Neural crest cell (in vitro differentiated cells): Measurements from ENCODE around the gene ZHX3. TPM values are rescaled to one million over a fixed set of nuclear protein-coding genes. Genes with fewer than 3 reads are reported as not detected.

Source experiments
- DNase-seq: peaks from one replicate; pipeline ENCODE4 v3.0.0; 2021; ENCODE audit warnings: low read depth, mixed read lengths, low spot score
- H3K27ac Mint-ChIP-seq: one replicate; pipeline ENCODE4 v1.8.0; 2021; ENCODE audit warnings: mild to moderate bottlenecking, mixed read lengths; ENCODE audit not compliant: unreplicated experiment
- H3K27me3 Mint-ChIP-seq: 2 replicates; pipeline ENCODE4 v1.8.0; 2021; ENCODE audit warnings: low read depth, mild to moderate bottlenecking, mixed read lengths
- H3K36me3 Mint-ChIP-seq: 2 replicates; pipeline ENCODE4 v1.8.0; 2021; ENCODE audit warnings: low read depth, mild to moderate bottlenecking, mixed read lengths
- H3K4me1 Mint-ChIP-seq: 2 replicates; pipeline ENCODE4 v1.8.0; 2021; ENCODE audit warnings: mixed read lengths
- H3K4me3 Mint-ChIP-seq: one replicate; pipeline ENCODE4 v1.8.0; 2021; ENCODE audit warnings: mild to moderate bottlenecking, mixed read lengths
- H3K9me3 Mint-ChIP-seq: 2 replicates; pipeline ENCODE4 v1.8.0; 2021; ENCODE audit warnings: mixed read lengths
- total RNA-seq: library from RNA; stranded (reverse); gene quantifications from 2 replicates; pipeline ENCODE4 v1.2.1, GENCODE V29; 2021
- TF ChIP-seq, protein P1 (sequence below): fragments of 200-600 bp; sonication (generic); conservative IDR thresholded peaks from 2 replicates; pipeline ENCODE4 v1.5.0; 2021; ENCODE audit warnings: antibody characterized with exemption, mild to moderate bottlenecking

Gene ZHX3
- total RNA-seq, 1 donor from 2014 or later, result 13.0 TPM

DNA sequence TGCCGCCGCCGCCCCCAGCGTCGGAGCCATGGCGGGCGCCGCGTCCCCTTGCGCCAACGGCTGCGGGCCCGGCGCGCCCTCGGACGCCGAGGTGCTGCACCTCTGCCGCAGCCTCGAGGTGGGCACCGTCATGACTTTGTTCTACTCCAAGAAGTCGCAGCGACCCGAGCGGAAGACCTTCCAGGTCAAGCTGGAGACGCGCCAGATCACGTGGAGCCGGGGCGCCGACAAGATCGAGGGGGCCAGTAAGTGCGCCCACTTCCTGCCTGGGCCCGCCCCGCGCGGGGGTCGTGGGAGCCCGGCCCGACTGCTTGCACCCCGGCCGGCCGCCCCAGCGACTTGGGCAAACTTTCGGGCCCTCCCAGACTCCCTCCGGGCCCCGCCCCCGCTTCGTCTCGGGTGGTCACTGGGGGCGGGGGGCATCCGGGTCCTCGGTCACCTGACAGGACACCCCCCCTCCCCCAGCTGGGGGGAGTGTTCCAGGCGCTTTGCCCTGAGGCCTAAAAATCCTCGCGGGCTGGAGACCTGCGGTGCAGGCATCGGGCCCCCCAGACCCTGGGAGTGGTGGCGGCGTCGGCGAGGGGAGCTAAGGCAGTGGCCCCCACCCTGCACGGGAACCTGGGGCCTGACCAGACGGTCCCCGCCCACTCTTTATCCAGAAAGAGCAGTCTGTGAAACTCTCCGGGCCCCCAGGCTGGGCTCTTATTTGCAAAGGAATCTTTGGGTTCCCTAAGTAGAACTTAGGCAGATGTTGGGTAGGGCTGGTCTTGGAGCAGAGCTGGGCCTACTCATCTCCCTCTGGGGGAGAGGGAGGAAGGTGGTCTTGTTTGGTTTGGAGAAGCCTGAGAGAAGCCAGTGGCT is 179.7 kb downstream of the ZHX3 start:
- Mint-ChIP-seq H3K36me3 (no peaks in the 10 kb centered on the region), H3K4me1 (peaks cover 58% of the 10 kb centered on the region), H3K4me3 (peak overlapping the region; percentile 89), H3K27ac (peak overlapping the region; percentile 96), H3K9me3 (no peaks in the 10 kb centered on the region), H3K27me3 (peaks cover 3% of the 10 kb centered on the region)
- peak; percentile 59 for DNase-seq
- TF ChIP-seq, protein P1, sequence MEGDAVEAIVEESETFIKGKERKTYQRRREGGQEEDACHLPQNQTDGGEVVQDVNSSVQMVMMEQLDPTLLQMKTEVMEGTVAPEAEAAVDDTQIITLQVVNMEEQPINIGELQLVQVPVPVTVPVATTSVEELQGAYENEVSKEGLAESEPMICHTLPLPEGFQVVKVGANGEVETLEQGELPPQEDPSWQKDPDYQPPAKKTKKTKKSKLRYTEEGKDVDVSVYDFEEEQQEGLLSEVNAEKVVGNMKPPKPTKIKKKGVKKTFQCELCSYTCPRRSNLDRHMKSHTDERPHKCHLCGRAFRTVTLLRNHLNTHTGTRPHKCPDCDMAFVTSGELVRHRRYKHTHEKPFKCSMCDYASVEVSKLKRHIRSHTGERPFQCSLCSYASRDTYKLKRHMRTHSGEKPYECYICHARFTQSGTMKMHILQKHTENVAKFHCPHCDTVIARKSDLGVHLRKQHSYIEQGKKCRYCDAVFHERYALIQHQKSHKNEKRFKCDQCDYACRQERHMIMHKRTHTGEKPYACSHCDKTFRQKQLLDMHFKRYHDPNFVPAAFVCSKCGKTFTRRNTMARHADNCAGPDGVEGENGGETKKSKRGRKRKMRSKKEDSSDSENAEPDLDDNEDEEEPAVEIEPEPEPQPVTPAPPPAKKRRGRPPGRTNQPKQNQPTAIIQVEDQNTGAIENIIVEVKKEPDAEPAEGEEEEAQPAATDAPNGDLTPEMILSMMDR, result no peak

- no peaks in the 10 kb centered on the region for H3K36me3 Mint-ChIP-seq
- peaks cover 50% of the 10 kb centered on the region for H3K4me1 Mint-ChIP-seq
- peak within 1 kb of the TSS; percentile 93 for H3K4me3 Mint-ChIP-seq
- no peaks in the 10 kb centered on the region for H3K9me3 Mint-ChIP-seq
- TF ChIP-seq, protein P1, result no peak
- peak within 1 kb of the TSS; percentile 97 for H3K27ac Mint-ChIP-seq
- peaks cover 3% of the 10 kb centered on the region for H3K27me3 Mint-ChIP-seq
- peak; percentile 79 for DNase-seq
Measured at GRCh38 chr20:41136680-41137613, 180.6 kb downstream of the ZHX3 start, which contains the start of gene PLCG1. TSS of gene PLCG1 (plus strand) at chr20:41137543. CDS start at chr20:41137642, 99 bp downstream.

DNA sequence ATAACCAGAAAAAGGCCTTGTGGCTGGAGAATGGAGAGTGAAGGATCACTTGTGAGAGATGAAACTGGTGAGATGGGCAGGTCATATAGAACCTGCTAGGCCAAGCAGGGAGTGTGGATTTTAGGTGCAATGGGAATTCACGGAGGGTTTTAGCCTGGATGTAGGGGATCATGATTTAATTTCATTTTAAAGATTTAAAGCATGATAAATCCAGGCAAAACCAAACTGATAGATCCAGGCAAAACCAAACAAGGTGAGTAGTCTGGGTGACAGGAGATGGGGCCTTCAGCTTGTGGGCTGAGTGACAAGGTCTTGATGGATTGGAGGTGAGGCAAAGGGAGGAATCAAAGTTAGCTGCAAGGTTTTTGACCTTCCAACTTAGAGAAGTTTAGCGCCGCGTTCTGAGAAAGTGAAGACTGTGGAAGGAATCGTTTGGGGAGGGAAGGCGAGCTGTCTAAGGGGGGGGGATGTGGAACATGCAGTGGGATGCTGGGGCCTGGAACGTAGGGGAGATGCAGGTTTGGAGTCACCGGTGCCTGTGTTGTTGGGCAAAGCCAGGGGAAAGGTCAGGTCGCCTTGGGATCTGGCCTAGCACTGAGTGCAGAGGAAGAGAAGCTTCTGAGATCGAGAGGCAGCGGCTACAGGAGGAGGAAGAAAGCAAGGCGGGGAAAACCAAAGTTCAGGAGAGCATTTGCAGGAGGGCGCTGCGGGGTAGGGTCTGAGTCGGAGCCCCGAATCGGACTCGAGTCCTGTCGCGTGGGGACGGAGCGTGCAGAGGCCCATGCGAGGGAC is 181.4 kb downstream of the ZHX3 start:
- DNase-seq, result no peak
- TF ChIP-seq, protein P1, result no peak
- H3K4me1 Mint-ChIP-seq, result peaks cover 41% of the 10 kb centered on the region
- no peaks in the 10 kb centered on the region for H3K36me3 Mint-ChIP-seq
- H3K9me3 Mint-ChIP-seq, result no peaks in the 10 kb centered on the region
- H3K27me3 Mint-ChIP-seq, result peaks cover 3% of the 10 kb centered on the region
- peak overlapping the region; percentile 93 for H3K4me3 Mint-ChIP-seq
- H3K27ac Mint-ChIP-seq, result peak overlapping the region; percentile 97

GRCh38 chr20:41135187-41135887 is 182.2 kb downstream of the ZHX3 start:
- peak; percentile 28 for DNase-seq
- TF ChIP-seq, protein P1, result peak; percentile 75
- no peaks in the 10 kb centered on the region for H3K9me3 Mint-ChIP-seq
- peak overlapping the region; percentile 93 for H3K4me3 Mint-ChIP-seq
- H3K36me3 Mint-ChIP-seq, result peaks cover 2% of the 10 kb centered on the region
- no peak overlapping the region for H3K27ac Mint-ChIP-seq
- peaks cover 33% of the 10 kb centered on the region for H3K4me1 Mint-ChIP-seq
- peaks cover 3% of the 10 kb centered on the region for H3K27me3 Mint-ChIP-seq
